CD1c-positive myeloid dendritic cell (primary cell): ENCODE measurements around the gene IL36G.

ENCODE experiments used
- DNase-seq: peaks from one replicate; pipeline ENCODE4 v3.0.0-alpha.2; 2016; ENCODE audit errors: extremely low spot score

IL36G gene

GRCh38 chr2:113018509-113018908 lies 40.7 kb downstream of the IL36G start:
- no peak for DNase-seq

- DNase-seq = no peak
Measured at GRCh38 chr2:113021312-113021711, 43.5 kb downstream of the IL36G start.

- no peak for DNase-seq
Measured at GRCh38 chr2:113024764-113025163, 47.0 kb downstream of the IL36G start.

- DNase-seq = peak; percentile 38
Measured at GRCh38 chr2:113025737-113026136, 47.9 kb downstream of the IL36G start.

GRCh38 chr2:113027691-113028090 lies 49.9 kb downstream of the IL36G start:
- DNase-seq = no peak

- no peak for DNase-seq
Measured at GRCh38 chr2:113028112-113028511, 50.3 kb downstream of the IL36G start.

GRCh38 chr2:113032737-113033136 lies 54.9 kb downstream of the IL36G start:
- no peak for DNase-seq

GRCh38 chr2:113034016-113034415 lies 56.2 kb downstream of the IL36G start:
- no peak for DNase-seq
